Neural crest cell (in vitro differentiated cells): ENCODE data around the gene UGT2B10. TPM values are rescaled to one million over a fixed set of nuclear protein-coding genes. Genes with fewer than 3 reads are reported as not detected.

Source experiments
- DNase-seq: peaks from one replicate; pipeline ENCODE4 v3.0.0; 2021; ENCODE audit warnings: low read depth, mixed read lengths, low spot score
- H3K27ac Mint-ChIP-seq: one replicate; pipeline ENCODE4 v1.8.0; 2021; ENCODE audit warnings: mild to moderate bottlenecking, mixed read lengths; ENCODE audit not compliant: unreplicated experiment
- H3K27me3 Mint-ChIP-seq: 2 replicates; pipeline ENCODE4 v1.8.0; 2021; ENCODE audit warnings: low read depth, mild to moderate bottlenecking, mixed read lengths
- H3K36me3 Mint-ChIP-seq: 2 replicates; pipeline ENCODE4 v1.8.0; 2021; ENCODE audit warnings: low read depth, mild to moderate bottlenecking, mixed read lengths
- H3K4me1 Mint-ChIP-seq: 2 replicates; pipeline ENCODE4 v1.8.0; 2021; ENCODE audit warnings: mixed read lengths
- H3K4me3 Mint-ChIP-seq: one replicate; pipeline ENCODE4 v1.8.0; 2021; ENCODE audit warnings: mild to moderate bottlenecking, mixed read lengths
- H3K9me3 Mint-ChIP-seq: 2 replicates; pipeline ENCODE4 v1.8.0; 2021; ENCODE audit warnings: mixed read lengths
- total RNA-seq: library from RNA; stranded (reverse); gene quantifications from 2 replicates; pipeline ENCODE4 v1.2.1, GENCODE V29; 2021
- TF ChIP-seq, protein P1 (sequence below): fragments of 200-600 bp; sonication (generic); conservative IDR thresholded peaks from 2 replicates; pipeline ENCODE4 v1.5.0; 2021; ENCODE audit warnings: antibody characterized with exemption, mild to moderate bottlenecking

UGT2B10 gene
- total RNA-seq, 1 donor from 2014 or later, result not detected

DNA sequence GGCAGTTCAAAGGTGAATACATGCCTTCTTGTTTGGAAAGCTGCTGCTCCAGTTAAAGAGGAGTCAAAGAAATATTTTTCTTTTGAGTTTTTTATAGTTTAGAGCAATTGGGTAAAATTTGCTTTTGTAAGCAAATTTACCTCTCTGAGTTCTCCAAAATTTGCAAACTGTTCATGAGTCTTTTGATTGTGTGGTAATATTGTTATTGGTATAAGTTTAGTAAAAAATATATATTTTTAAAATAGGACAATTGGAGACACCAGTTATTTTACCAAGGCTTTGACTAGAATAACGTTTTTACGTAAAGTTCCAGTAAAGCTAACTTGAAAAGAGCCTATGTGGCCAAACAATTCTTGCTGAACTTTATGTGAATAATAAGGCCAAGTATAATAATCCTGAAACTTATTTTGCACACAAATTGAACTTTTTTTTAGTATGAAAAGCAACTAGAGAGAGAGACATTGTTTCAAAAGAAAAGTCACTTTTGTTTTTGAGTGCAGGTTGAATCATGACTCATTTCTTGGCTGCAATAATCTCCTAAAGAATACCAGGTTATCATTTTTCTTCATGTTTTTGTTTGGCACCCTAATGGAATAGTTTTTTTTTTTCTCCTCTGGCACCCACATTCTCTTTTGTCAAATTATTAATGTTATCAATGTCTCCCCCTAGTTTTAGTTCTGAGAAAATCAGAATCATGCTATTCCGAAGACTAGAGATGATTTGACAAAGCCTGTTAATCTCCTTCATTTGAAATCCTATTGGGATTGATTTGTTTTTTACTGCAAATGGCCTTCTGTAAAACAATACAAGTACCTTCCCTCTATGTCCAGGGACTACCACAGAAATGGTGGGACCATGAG lies 57.1 kb downstream of the UGT2B10 start:
- H3K27ac Mint-ChIP-seq, result no peak overlapping the region
- no peak for DNase-seq
- no peak overlapping the region for H3K4me3 Mint-ChIP-seq
- H3K36me3 Mint-ChIP-seq, result no peaks in the 10 kb centered on the region
- H3K9me3 Mint-ChIP-seq, result no peaks in the 10 kb centered on the region
- H3K4me1 Mint-ChIP-seq, result no peaks in the 10 kb centered on the region
- no peaks in the 10 kb centered on the region for H3K27me3 Mint-ChIP-seq
- TF ChIP-seq, protein P1, sequence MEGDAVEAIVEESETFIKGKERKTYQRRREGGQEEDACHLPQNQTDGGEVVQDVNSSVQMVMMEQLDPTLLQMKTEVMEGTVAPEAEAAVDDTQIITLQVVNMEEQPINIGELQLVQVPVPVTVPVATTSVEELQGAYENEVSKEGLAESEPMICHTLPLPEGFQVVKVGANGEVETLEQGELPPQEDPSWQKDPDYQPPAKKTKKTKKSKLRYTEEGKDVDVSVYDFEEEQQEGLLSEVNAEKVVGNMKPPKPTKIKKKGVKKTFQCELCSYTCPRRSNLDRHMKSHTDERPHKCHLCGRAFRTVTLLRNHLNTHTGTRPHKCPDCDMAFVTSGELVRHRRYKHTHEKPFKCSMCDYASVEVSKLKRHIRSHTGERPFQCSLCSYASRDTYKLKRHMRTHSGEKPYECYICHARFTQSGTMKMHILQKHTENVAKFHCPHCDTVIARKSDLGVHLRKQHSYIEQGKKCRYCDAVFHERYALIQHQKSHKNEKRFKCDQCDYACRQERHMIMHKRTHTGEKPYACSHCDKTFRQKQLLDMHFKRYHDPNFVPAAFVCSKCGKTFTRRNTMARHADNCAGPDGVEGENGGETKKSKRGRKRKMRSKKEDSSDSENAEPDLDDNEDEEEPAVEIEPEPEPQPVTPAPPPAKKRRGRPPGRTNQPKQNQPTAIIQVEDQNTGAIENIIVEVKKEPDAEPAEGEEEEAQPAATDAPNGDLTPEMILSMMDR, result no peak

DNA sequence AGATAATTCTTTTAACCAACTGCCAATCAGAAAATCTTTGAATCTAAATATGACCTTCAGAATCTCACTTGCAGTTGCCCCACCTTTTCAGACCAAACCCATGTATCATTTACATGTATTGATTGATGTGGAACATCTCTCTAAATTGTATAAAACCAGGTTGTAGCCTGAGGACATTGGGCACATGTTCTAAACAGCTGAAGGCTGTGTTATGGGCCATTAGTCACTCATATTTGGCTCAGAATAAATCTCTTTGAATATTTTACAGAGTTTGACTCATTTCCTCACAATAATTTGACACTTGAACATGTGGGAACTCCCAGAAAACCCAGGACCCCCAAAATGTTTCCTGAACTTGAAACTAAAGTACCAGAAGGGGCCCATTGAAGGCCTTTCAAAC lies 58.7 kb downstream of the UGT2B10 start:
- Mint-ChIP-seq H3K4me3 (no peak overlapping the region), H3K36me3 (no peaks in the 10 kb centered on the region), H3K27ac (no peak overlapping the region), H3K27me3 (no peaks in the 10 kb centered on the region), H3K4me1 (no peaks in the 10 kb centered on the region), H3K9me3 (no peaks in the 10 kb centered on the region)
- DNase-seq, result no peak
- TF ChIP-seq, protein P1, result no peak

DNA sequence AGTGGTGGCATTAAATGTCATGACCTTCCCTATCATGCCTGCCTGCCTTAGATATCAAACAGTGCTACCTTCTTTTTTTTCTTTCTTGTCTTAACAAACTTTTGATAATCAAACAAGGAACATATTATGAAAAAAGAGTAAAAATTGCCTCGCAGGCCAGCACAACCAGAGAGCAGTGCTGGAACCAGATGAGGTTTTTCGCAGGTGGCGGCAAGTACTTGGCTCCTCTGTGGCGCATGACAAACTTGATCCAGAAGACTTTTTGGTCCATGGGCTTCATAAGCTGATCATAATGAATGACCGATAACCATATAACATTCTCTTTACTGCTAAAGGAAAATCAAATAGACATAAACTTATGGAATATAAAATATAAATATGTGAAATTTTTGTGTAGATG lies 61.8 kb downstream of the UGT2B10 start:
- Mint-ChIP-seq H3K4me1 (no peaks in the 10 kb centered on the region), H3K27me3 (no peaks in the 10 kb centered on the region), H3K27ac (no peak overlapping the region), H3K9me3 (no peaks in the 10 kb centered on the region), H3K4me3 (no peak overlapping the region), H3K36me3 (no peaks in the 10 kb centered on the region)
- DNase-seq, result no peak
- TF ChIP-seq, protein P1, result no peak

DNA sequence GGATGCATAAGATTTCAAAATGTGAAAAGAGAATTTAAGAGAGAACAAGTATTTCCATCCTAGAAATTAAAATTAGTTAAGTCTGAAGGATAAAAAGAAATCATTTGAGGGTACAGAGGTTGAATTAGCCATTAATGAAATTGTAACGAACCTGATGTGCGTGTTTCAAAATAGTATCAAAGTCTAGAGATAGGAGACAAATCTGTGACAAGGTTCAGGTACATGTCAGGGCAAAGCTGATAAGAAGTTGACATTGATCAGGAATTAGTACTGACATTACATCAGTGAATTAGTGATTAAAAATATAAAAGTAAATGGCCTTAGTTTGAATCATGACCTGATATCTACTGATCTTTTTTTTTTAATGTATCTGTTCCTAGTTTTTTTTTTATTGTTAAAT lies 62.3 kb downstream of the UGT2B10 start:
- no peaks in the 10 kb centered on the region for H3K9me3 Mint-ChIP-seq
- no peaks in the 10 kb centered on the region for H3K36me3 Mint-ChIP-seq
- TF ChIP-seq, protein P1, result no peak
- H3K27ac Mint-ChIP-seq, result no peak overlapping the region
- H3K4me1 Mint-ChIP-seq, result no peaks in the 10 kb centered on the region
- H3K4me3 Mint-ChIP-seq, result no peak overlapping the region
- DNase-seq, result no peak
- no peaks in the 10 kb centered on the region for H3K27me3 Mint-ChIP-seq

Other genes with a start within 250 kb of the UGT2B10 start
- gene UGT2B17, start 239.7 kb upstream of the UGT2B10 start, total RNA-seq, result not detected in 2 replicates
- gene UGT2B15, start 145.3 kb upstream of the UGT2B10 start, total RNA-seq, result not detected in 2 replicates
- gene UGT2A3, start 135.8 kb downstream of the UGT2B10 start, total RNA-seq, result not detected in 2 replicates